Measurements from ENCODE around the gene EYA2. TPM values are rescaled to one million over a fixed set of nuclear protein-coding genes. Genes with fewer than 3 reads are reported as not detected.

Gene EYA2
- total RNA-seq, 2 donors from 2014 or later: not detected

DNA sequence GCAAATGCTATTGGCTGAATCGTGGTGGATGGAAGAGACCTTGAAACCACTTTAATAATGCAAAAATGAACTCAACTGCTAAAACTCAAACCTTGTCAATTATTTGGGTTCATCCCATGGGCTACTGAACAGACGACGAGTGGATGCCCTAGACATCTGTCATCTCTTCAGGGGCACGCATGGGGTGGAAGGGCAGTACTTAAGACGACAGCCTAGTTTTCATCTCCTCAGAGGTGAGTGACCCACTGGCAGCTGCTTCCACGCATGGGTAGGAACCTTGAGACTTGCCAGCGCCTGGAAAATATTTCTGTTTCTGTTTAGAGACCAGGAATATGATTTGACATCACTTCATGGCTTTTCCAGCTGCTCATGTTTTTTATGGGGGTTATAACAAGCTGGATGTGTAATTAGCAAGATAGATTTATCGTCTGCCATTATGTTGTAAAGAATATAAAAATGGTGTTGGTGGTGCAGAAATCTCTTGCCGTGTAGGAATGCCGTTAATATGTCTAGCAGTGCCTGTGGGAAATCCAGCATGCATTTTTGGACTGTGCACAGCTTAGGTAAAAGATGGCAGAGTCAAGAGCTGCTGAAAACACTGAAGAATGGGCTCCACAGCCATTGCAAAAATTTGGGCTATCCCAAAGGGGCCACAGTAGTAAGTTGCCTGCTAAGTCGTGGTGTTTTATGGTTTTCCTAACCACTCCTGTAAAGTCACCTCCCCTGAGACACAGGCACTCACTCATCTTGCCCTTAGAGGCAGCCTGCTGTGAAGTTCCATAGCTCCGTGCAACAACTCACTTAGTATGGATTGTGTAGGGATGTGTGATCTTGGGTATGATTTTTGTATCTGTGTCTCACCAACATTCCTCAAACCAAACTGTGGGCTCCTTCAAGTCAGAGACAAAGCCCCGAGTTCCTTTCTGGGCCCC, 203.3 kb downstream of the EYA2 start:
- peaks cover 4 to 5% of the 10 kb centered on the region in 2 donors for H3K9me3 Mint-ChIP-seq
- DNase-seq (ENCODE audit: low spot score in 2 of 2): no peak
- no peak overlapping the region for H3K27ac Mint-ChIP-seq
- no peak for ATAC-seq
- H3K36me3 Mint-ChIP-seq: no peaks in the 10 kb centered on the region

- DNase-seq (ENCODE audit: low spot score in 2 of 2) (no peak), ATAC-seq (no peak)
- peaks cover 8 to 10% of the 10 kb centered on the region in 2 donors for H3K9me3 Mint-ChIP-seq
- H3K36me3 Mint-ChIP-seq: no peaks in the 10 kb centered on the region
- H3K27ac Mint-ChIP-seq: no peak overlapping the region
Measured at GRCh38 chr20:47099093-47099492, 204.4 kb downstream of the EYA2 start.

DNA sequence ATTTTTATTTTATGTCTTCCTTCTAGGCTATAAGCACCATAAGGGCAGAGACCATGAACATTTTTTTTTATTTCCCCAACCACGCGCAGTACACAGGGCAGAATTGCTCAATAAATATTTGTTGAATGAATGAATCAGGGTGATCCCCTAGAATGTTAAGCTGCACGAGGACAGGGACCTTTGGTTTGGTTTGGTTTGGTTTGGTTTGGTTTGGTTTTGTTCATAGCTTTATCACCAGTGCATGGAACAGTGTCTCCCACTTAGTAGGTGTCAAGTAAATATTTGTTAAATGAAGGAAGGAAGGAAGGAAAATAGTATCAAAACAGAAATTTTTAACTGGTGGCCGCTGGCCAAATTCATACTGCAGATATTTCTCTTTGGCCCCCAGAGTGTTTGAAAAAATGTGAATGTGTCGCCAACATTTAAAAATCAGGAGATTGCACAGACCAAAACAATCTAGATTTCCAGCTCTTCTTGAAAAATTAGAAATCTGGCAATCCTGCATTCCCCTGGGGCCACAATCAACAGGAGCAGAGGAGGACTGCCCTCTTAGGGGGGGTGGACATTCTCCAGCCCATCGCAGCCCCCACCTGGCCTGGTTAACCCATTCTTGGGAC, 205.3 kb downstream of the EYA2 start:
- Mint-ChIP-seq H3K9me3 (peaks cover 8 to 10% of the 10 kb centered on the region in 2 donors), H3K36me3 (no peaks in the 10 kb centered on the region), H3K27ac (no peak overlapping the region)
- DNase-seq (ENCODE audit: low spot score in 2 of 2) (no peak), ATAC-seq (no peak)

GRCh38 chr20:47102629-47103028, 208.0 kb downstream of the EYA2 start:
- peaks cover 4 to 6% of the 10 kb centered on the region in 2 donors for H3K9me3 Mint-ChIP-seq
- no peaks in the 10 kb centered on the region for H3K36me3 Mint-ChIP-seq
- no peak overlapping the region for H3K27ac Mint-ChIP-seq
- ATAC-seq: no peak
- no peak for DNase-seq (ENCODE audit: low spot score in 2 of 2)

DNA sequence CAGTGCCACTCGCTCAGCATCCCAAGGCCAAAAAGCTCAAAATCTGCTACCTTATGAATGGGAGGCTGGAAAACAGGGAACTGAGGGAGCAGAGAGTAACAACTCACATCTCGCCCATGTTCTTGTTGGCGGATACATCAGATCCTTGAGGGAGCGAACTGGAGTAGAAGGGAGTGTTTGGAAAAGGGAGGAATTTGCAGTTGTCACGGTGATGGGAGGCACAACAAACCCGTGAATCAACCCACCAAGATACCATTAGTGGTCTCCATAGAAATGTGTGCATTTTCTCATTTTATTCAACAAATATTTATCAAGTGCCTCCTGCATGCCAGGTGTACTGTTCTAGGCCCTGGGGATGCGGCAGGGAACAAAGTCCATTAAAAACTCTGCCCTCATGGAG, 212.1 kb downstream of the EYA2 start:
- DNase-seq (ENCODE audit: low spot score in 2 of 2) (no peak), ATAC-seq (no peak)
- no peak overlapping the region for H3K27ac Mint-ChIP-seq
- H3K36me3 Mint-ChIP-seq: peaks cover 0 to 5% of the 10 kb centered on the region in 2 donors
- peaks cover 6 to 8% of the 10 kb centered on the region in 2 donors for H3K9me3 Mint-ChIP-seq

DNA sequence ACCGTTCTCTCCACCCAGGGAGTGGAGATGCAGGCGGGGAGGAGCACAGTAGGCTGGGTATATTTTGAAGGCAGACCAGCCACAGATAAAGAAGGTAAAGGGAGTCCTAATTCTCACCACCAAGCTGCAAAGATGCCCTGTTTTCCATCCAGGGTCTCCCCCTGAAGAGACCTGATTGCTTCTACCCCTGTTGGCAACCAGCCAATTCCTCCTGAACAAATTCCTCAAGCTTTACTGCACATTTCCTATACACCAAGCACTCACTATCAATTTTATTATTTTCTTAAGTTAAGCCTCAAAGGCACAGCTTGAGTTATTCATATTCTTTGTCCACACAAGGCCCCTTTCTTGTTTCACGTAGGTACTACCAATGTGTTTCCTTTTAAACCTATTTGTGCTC, 214.4 kb downstream of the EYA2 start:
- ATAC-seq (no peak), DNase-seq (ENCODE audit: low spot score in 2 of 2) (no peak)
- H3K27ac Mint-ChIP-seq: no peak overlapping the region
- peaks cover 0 to 5% of the 10 kb centered on the region in 2 donors for H3K36me3 Mint-ChIP-seq
- H3K9me3 Mint-ChIP-seq: peaks cover 0 to 4% of the 10 kb centered on the region in 2 donors

GRCh38 chr20:47110819-47111218, 216.2 kb downstream of the EYA2 start:
- ATAC-seq (no peak), DNase-seq (ENCODE audit: low spot score in 2 of 2) (no peak)
- Mint-ChIP-seq H3K27ac (no peak overlapping the region), H3K36me3 (peaks cover 0 to 5% of the 10 kb centered on the region in 2 donors), H3K9me3 (peaks cover 0 to 8% of the 10 kb centered on the region in 2 donors)

DNA sequence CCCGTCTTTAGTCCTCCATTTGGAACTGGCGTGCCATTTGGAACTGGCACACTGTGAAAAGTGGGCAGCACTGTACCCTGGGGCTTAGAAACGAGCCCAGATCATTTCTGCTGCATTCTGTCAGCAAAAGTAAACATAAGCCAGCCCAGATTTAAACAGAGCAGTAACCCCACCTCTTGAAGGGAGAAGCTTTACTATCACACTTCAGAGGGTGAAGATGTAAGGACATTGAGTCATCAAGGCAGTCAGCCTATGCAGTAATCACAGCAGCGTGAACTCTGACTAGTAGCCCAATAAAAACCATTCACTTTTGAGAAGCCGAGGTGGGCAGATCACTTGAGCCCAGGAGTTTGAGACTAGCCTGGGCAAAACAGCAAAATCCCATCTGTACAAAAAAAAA, 216.9 kb downstream of the EYA2 start:
- H3K27ac Mint-ChIP-seq: no peak overlapping the region
- DNase-seq (ENCODE audit: low spot score in 2 of 2) (no peak), ATAC-seq (no peak)
- H3K9me3 Mint-ChIP-seq: peaks cover 0 to 8% of the 10 kb centered on the region in 2 donors
- peaks cover 0 to 5% of the 10 kb centered on the region in 2 donors for H3K36me3 Mint-ChIP-seq

GRCh38 chr20:47113362-47114109, 218.9 kb downstream of the EYA2 start:
- no peak overlapping the region for H3K27ac Mint-ChIP-seq
- peaks cover 0 to 8% of the 10 kb centered on the region in 2 donors for H3K9me3 Mint-ChIP-seq
- no peak for DNase-seq (ENCODE audit: low spot score in 2 of 2)
- H3K36me3 Mint-ChIP-seq: peaks cover 0 to 5% of the 10 kb centered on the region in 2 donors
- no peak for ATAC-seq

- no peak for ATAC-seq
- Mint-ChIP-seq H3K27ac (peak overlapping the region in 1 of 2 donors; percentile 59), H3K9me3 (peaks cover 0 to 8% of the 10 kb centered on the region in 2 donors), H3K36me3 (peaks cover 0 to 5% of the 10 kb centered on the region in 2 donors)
- DNase-seq (ENCODE audit: low spot score in 2 of 2): no peak
Measured at GRCh38 chr20:47115694-47116093, 221.1 kb downstream of the EYA2 start.

DNA sequence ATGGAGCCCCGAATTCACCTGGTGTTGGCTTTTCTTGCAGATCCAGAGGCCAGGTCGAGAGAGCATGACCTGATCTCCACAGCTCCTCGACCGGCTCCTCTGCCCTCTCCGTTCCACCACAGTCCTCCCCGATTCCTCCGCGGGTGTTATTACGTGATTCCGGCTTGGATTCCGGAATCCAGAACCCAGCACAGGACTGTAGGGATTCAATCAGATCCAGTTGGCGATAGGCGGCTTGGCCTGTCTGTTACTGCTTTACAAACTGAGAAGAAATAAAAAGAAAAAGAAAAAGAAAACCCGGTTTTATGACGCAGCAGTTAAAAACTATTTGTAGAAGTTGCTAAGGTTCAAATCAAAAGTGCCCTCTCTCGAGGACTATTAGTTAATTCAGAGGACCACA, 222.7 kb downstream of the EYA2 start:
- H3K36me3 Mint-ChIP-seq: no peaks in the 10 kb centered on the region
- H3K9me3 Mint-ChIP-seq: peaks cover 0 to 4% of the 10 kb centered on the region in 2 donors
- ATAC-seq: no peak
- no peak overlapping the region for H3K27ac Mint-ChIP-seq
- DNase-seq (ENCODE audit: low spot score in 2 of 2): no peak

GRCh38 chr20:47117773-47118172, 223.1 kb downstream of the EYA2 start:
- Mint-ChIP-seq H3K27ac (no peak overlapping the region), H3K36me3 (no peaks in the 10 kb centered on the region), H3K9me3 (peaks cover 0 to 4% of the 10 kb centered on the region in 2 donors)
- no peak for ATAC-seq
- DNase-seq (ENCODE audit: low spot score in 2 of 2): no peak

DNA sequence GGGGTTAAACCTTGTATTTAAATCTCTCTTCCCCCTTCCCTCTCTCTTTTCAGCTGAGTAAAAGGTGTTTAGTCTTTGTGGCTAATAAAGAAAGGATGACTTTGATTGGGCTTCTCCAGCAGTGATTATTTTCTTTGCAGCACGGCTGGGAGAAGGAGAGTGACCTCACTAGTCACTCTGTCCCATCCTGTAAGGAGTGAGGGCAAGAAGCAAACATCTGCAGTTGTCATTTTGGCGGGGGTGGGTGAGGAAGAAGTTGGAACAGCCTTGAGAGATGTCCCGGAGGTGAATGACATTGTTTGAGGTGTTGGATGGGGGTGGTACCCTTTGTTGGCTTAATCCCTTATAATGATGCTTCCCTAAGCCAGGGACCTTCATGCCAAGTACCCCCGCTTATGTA, 223.6 kb downstream of the EYA2 start:
- H3K36me3 Mint-ChIP-seq: no peaks in the 10 kb centered on the region
- peaks cover 0 to 4% of the 10 kb centered on the region in 2 donors for H3K9me3 Mint-ChIP-seq
- DNase-seq (ENCODE audit: low spot score in 2 of 2): no peak
- no peak overlapping the region for H3K27ac Mint-ChIP-seq
- ATAC-seq: no peak

DNA sequence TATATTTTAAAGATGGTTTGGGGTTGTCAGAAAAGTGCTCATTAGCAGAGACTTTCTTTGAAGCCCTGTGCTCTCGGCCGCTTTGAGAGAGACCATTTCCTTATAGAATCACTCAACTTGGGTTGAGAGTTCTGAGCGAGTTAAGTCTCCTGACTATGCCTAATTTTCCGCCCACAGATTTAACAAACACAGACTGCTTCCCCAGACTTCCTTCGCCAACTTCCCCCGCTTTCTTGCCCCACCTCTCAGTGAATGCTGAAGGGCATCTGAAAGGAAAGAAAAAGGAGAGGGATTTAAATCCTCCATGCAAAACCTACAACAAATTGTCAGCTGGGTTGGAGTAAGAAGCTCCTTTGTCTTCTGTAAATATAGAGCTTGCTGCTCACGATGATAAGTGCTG, 224.0 kb downstream of the EYA2 start:
- Mint-ChIP-seq H3K9me3 (peaks cover 0 to 4% of the 10 kb centered on the region in 2 donors), H3K27ac (no peak overlapping the region), H3K36me3 (no peaks in the 10 kb centered on the region)
- no peak for DNase-seq (ENCODE audit: low spot score in 2 of 2)
- ATAC-seq: no peak

- no peaks in the 10 kb centered on the region for H3K36me3 Mint-ChIP-seq
- ATAC-seq: no peak
- DNase-seq (ENCODE audit: low spot score in 2 of 2): no peak
- H3K9me3 Mint-ChIP-seq: peaks cover 0 to under 1% of the 10 kb centered on the region in 2 donors
- no peak overlapping the region for H3K27ac Mint-ChIP-seq
Measured at GRCh38 chr20:47120346-47120936, 225.8 kb downstream of the EYA2 start.

DNA sequence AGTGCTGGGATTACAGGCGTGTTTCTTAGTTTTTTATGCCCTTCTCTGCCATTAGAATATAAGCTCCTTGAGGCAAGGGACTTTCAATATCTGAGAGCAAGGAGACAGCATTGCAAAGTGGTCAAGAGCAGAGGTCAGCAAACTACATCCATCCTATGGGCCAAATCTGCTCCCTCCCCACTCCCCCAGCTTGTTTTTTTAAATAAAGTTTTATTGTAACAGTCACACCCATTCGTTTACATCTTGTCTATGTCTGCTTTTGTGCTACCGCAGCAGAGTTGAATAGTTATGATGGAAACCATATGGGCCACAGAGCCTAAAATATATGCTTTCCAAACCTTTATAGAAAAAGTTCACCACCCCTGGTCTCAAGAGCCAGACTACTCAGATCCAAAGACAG, 227.9 kb downstream of the EYA2 start:
- DNase-seq (ENCODE audit: low spot score in 2 of 2) (no peak), ATAC-seq (no peak)
- no peak overlapping the region for H3K27ac Mint-ChIP-seq
- no peaks in the 10 kb centered on the region for H3K9me3 Mint-ChIP-seq
- H3K36me3 Mint-ChIP-seq: no peaks in the 10 kb centered on the region
